Peyer's patch (tissue), 4 donors: ENCODE measurements around the gene ADCY2.

Experiments
- CTCF ChIP-seq, 6 experiments: fragments of 450-650 bp in 4 of 6; fragments of 200-600 bp in 2 of 6; sonication (generic) in 1 of 6; IDR thresholded peaks; one replicate each; pipeline ENCODE4 v1.5.1; 2017 to 2019; ENCODE audit warnings: antibody characterized with exemption in 6 of 6, mild to moderate bottlenecking in 3 of 6, moderate library complexity in 1 of 6
- POLR2A ChIP-seq, 2 donors: fragments of 450-650 bp; IDR thresholded peaks; one replicate each; pipeline ENCODE4 v1.5.1; 2017; ENCODE audit warnings: antibody characterized with exemption in 2 of 2, mild to moderate bottlenecking in 2 of 2, moderate library complexity in 2 of 2

- TF ChIP-seq POLR2A (IDR thresholded peaks at IDR 0.05) = no peak
- no peak for TF ChIP-seq CTCF (IDR thresholded peaks at IDR 0.05)
Observed at GRCh38 chr5:7363067-7363677, 32.8 kb upstream of the ADCY2 start.
